Astrocyte (in vitro differentiated cells and primary cell): ENCODE measurements around the gene ZBTB7C.

Experiments
- EZH2 ChIP-seq: IDR thresholded peaks from 2 replicates; pipeline ENCODE4 v1.6.1; 2012; ENCODE audit warnings: mild to moderate bottlenecking, low read length, inconsistent platforms; ENCODE audit not compliant: insufficient read depth
- TF ChIP-seq, protein P1 (sequence below): IDR thresholded peaks from 2 replicates; pipeline ENCODE4 v1.5.1; 2011; ENCODE audit warnings: low read depth, mild to moderate bottlenecking, inconsistent platforms, low read length, moderate library complexity; ENCODE audit not compliant: insufficient read depth

DNA sequence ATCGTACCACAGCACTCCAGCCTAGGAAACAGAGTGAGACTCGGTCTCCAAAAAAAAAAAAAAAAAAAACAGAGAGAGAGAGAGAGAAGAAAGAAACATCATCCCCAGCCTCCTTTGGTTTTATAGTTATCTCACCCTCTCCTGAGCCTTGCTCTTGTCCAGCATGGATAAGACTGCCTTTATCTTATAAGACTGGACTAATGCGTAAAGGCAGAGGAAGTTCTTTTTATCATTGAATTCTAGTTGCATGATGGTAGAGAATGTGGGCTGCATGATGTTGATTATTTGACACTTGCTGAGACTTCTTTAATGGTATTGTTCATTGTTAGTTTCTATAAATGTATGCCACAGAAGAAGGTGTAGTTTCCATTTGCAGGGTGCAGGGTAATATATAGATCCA, 124.4 kb downstream of the ZBTB7C start:
- TF ChIP-seq, protein P1, sequence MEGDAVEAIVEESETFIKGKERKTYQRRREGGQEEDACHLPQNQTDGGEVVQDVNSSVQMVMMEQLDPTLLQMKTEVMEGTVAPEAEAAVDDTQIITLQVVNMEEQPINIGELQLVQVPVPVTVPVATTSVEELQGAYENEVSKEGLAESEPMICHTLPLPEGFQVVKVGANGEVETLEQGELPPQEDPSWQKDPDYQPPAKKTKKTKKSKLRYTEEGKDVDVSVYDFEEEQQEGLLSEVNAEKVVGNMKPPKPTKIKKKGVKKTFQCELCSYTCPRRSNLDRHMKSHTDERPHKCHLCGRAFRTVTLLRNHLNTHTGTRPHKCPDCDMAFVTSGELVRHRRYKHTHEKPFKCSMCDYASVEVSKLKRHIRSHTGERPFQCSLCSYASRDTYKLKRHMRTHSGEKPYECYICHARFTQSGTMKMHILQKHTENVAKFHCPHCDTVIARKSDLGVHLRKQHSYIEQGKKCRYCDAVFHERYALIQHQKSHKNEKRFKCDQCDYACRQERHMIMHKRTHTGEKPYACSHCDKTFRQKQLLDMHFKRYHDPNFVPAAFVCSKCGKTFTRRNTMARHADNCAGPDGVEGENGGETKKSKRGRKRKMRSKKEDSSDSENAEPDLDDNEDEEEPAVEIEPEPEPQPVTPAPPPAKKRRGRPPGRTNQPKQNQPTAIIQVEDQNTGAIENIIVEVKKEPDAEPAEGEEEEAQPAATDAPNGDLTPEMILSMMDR = no peak
- no peak for TF ChIP-seq EZH2
